ENCODE data around the gene PF4V1. TPM values are rescaled to one million over a fixed set of nuclear protein-coding genes. Genes with fewer than 3 reads are reported as not detected.
A peak's percentile ranks its signal among the peaks of the same experiment; 100 is the strongest.

Gene PF4V1
- total RNA-seq, 1 experiment from 2014 or later: not detected

DNA sequence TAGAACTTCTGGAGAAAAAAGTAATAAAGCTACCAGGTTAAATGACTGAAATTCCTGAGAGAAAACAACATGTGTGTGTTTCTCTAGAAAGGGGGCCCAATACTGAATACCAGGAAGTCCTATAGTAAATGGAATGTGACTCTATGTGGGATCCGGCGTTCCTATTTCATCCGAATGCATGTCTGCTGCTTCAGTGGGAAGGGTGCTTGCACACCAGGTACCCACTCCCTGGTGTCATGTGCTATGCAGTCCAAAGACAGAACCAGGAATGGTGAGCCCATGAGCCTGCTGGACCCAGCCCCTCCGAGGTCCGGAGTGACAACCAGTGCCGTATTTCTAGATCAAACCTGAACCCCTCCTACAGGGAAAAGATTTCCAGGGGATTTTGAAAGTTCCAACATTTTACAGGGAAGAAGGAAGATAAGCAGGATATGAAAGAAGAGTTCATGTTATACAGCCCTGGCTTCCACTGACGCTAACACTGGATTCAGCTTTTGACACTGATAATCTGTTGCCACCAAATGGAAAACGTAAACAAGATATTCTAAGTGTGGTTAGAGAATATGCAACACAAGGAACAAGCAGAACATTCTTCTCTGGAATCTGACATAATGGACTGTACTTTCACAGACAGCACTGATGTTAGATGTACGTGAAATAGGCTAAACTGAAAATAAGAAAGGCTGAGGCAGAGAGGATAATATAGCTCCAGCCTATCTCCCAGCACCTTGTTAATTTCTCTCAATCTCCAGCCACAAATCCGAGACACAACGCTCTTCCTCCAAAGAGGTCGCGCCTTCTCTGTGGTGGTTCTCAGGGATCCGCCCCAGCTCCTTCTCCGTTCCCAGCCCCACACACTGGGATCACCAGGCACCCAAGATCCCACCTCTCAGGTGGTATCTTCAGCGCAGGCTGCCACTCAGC is 15.4 kb downstream of the PF4V1 start:
- H2AFZ ChIP-seq: peak overlapping the region; percentile 90
- DNase-seq: no peak
- no TSS peak for BruUV-seq (replicated peaks)
- H3K36me3 ChIP-seq (ENCODE audit: low read depth): no peaks in the 10 kb centered on the region
- H3K27ac ChIP-seq: no peak overlapping the region
- no peaks in the 10 kb centered on the region for H3K9me2 ChIP-seq (ENCODE audit: insufficient read depth)
- H4K20me1 ChIP-seq (ENCODE audit: insufficient read depth): no peaks in the 10 kb centered on the region
- no peaks in the 10 kb centered on the region for H3F3A ChIP-seq (ENCODE audit: insufficient read depth, low read depth)
- TF ChIP-seq CTCF (conservative IDR thresholded peaks at IDR 0.05) (no peak), EZH2 (IDR thresholded peaks at IDR 0.05; ENCODE audit: low read depth) (no peak)
- CTCF ChIA-PET: interaction anchor here (0.6 to 1.1 kb wide), 5 partner anchors 14 to 451 kb away, joined by 3 read pairs; partner anchors contain the start of genes CXCL3 and CXCL8
- intact Hi-C loops (cut with micrococcal nuclease; ENCODE audit: unreplicated experiment): loop anchor here (5.0 kb wide), 1 partner anchor 526 kb away; no protein-coding TSS in a partner anchor
- no peaks in the 10 kb centered on the region; the same call in 1 of the 2 replicates for H3K4me1 ChIP-seq (replicated peaks; ENCODE audit: insufficient read depth)
- peak overlapping the region; percentile 65 for H3K4me3 ChIP-seq
- POLR2A ChIA-PET (ENCODE audit: unreplicated experiment): interaction anchor here (0.5 to 0.7 kb wide), 2 partner anchors 56 to 96 kb away, joined by 3 to 8 read pairs; no protein-coding TSS in a partner anchor
- no peaks in the 10 kb centered on the region for H3K9me3 ChIP-seq (ENCODE audit: insufficient read depth, low read depth)
- H3K27me3 ChIP-seq (ENCODE audit: insufficient read depth, low read depth): no peaks in the 10 kb centered on the region
- H3K79me2 ChIP-seq (ENCODE audit: low read depth): no peaks in the 10 kb centered on the region
- peak overlapping the region; percentile 82 for H3K4me2 ChIP-seq

DNA sequence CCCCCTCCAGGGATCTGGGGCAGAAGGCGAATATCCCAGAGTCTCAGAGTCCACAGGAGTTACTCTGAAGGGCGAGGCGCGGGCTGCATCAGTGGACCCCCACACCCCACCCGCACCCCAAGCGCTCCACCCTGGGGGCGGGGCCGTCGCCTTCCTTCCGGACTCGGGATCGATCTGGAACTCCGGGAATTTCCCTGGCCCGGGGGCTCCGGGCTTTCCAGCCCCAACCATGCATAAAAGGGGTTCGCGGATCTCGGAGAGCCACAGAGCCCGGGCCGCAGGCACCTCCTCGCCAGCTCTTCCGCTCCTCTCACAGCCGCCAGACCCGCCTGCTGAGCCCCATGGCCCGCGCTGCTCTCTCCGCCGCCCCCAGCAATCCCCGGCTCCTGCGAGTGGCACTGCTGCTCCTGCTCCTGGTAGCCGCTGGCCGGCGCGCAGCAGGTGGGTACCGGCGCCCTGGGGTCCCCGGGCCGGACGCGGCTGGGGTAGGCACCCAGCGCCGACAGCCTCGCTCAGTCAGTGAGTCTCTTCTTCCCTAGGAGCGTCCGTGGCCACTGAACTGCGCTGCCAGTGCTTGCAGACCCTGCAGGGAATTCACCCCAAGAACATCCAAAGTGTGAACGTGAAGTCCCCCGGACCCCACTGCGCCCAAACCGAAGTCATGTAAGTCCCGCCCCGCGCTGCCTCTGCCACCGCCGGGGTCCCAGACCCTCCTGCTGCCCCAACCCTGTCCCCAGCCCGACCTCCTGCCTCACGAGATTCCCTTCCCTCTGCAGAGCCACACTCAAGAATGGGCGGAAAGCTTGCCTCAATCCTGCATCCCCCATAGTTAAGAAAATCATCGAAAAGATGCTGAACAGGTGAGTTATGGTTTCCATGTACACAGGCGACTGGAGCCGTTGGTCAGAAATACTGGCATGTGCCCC is 16.3 kb downstream of the PF4V1 start, which contains the start of gene CXCL1:
Gene CXCL1 (plus strand): TSS at position 264 of the 926 bp plus-strand sequence. CDS start 78 bp downstream, at position 342.
- intact Hi-C loops (cut with micrococcal nuclease; ENCODE audit: unreplicated experiment): loop anchor here (5.0 kb wide), 1 partner anchor 527 kb away; no protein-coding TSS in a partner anchor
- Histone ChIP-seq H3K9me2 (ENCODE audit: insufficient read depth) (no peaks in the 10 kb centered on the region), H3K4me1 (replicated peaks; ENCODE audit: insufficient read depth) (no peaks in the 10 kb centered on the region; the same call in 1 of the 2 replicates), H3K4me2 (peak within 1 kb of the TSS; percentile 82), H2AFZ (peak within 1 kb of the TSS; percentile 90), H3K4me3 (peak within 1 kb of the TSS; percentile 65), H3K9me3 (ENCODE audit: insufficient read depth, low read depth) (no peaks in the 10 kb centered on the region), H3K36me3 (ENCODE audit: low read depth) (no peaks in the 10 kb centered on the region), H4K20me1 (ENCODE audit: insufficient read depth) (no peaks in the 10 kb centered on the region), H3K27ac (no peak within 1 kb of the TSS), H3F3A (ENCODE audit: insufficient read depth, low read depth) (no peaks in the 10 kb centered on the region), H3K79me2 (ENCODE audit: low read depth) (no peaks in the 10 kb centered on the region), H3K27me3 (ENCODE audit: insufficient read depth, low read depth) (no peaks in the 10 kb centered on the region)
- DNase-seq: peak in 1 of 2 experiments; percentile 15
- TF ChIP-seq EZH2 (IDR thresholded peaks at IDR 0.05; ENCODE audit: low read depth) (no peak), CTCF (conservative IDR thresholded peaks at IDR 0.05) (no peak)
- no TSS peak for BruUV-seq (replicated peaks)
- ChIA-PET CTCF (no interaction called here), POLR2A (ENCODE audit: unreplicated experiment) (no interaction called here)

- no peaks in the 10 kb centered on the region; the same call in 1 of the 2 replicates for H3K4me1 ChIP-seq (replicated peaks; ENCODE audit: insufficient read depth)
- no peaks in the 10 kb centered on the region for H3K27me3 ChIP-seq (ENCODE audit: insufficient read depth, low read depth)
- no peaks in the 10 kb centered on the region for H3F3A ChIP-seq (ENCODE audit: insufficient read depth, low read depth)
- H3K79me2 ChIP-seq (ENCODE audit: low read depth): no peaks in the 10 kb centered on the region
- no peaks in the 10 kb centered on the region for H3K9me2 ChIP-seq (ENCODE audit: insufficient read depth)
- H3K9me3 ChIP-seq (ENCODE audit: insufficient read depth, low read depth): no peaks in the 10 kb centered on the region; the same call in 1 of the 2 replicates
- H3K4me3 ChIP-seq: no peak overlapping the region
- DNase-seq: no peak
- intact Hi-C loops (cut with micrococcal nuclease; ENCODE audit: unreplicated experiment): no loop called here
- ChIA-PET CTCF (no interaction called here), POLR2A (ENCODE audit: unreplicated experiment) (interaction anchor here (0.6 kb wide), 1 partner anchor 144 kb away, joined by 21 read pairs; no protein-coding TSS in a partner anchor)
- no peak overlapping the region for H2AFZ ChIP-seq
- no TSS peak for BruUV-seq (replicated peaks)
- TF ChIP-seq CTCF (conservative IDR thresholded peaks at IDR 0.05) (no peak), EZH2 (IDR thresholded peaks at IDR 0.05; ENCODE audit: low read depth) (no peak)
- H3K36me3 ChIP-seq (ENCODE audit: low read depth): no peaks in the 10 kb centered on the region
- no peak overlapping the region for H3K27ac ChIP-seq
- peak overlapping the region; percentile 82; the same call in 1 of the 2 replicates for H3K4me2 ChIP-seq
- no peaks in the 10 kb centered on the region for H4K20me1 ChIP-seq (ENCODE audit: insufficient read depth)
These were observed 17.2 kb downstream of the PF4V1 start for GRCh38 chr4:73870260-73870659.

All from PC-9 (cell line).